ENCODE results near the gene RPS6KA2.
A peak's percentile ranks its signal among the peaks of the same experiment; 100 is the strongest.

RPS6KA2 gene

GRCh38 chr6:166587631-166588413 lies 39.2 kb downstream of the RPS6KA2 start:
- Histone ChIP-seq H3K27ac (replicated peaks) (no peak overlapping the region), H3K27me3 (ENCODE audit: insufficient read depth, poor library complexity, severe bottlenecking) (no peaks in the 10 kb centered on the region), H3K4me3 (replicated peaks; ENCODE audit: insufficient read depth, low read length) (no peak overlapping the region)
- DNase-seq (ENCODE audit: low read depth in 1 of 2, low spot score in 1 of 2): peak in 1 of 2 experiments; percentile 47
- TF ChIP-seq SPI1 (IDR thresholded peaks at IDR 0.05; ENCODE audit: borderline replicate concordance, low read depth): peak; percentile 80
- peak; percentile 95 for TF ChIP-seq REST (IDR thresholded peaks at IDR 0.05; ENCODE audit: insufficient replicate concordance, low read depth)
- no peak for TF ChIP-seq GABPA (IDR thresholded peaks at IDR 0.05; ENCODE audit: low read depth)

- no peaks in the 10 kb centered on the region for H3K27me3 ChIP-seq (ENCODE audit: insufficient read depth, poor library complexity, severe bottlenecking)
- no peak within 1 kb of the TSS for H3K4me3 ChIP-seq (replicated peaks; ENCODE audit: insufficient read depth, low read length)
- TF ChIP-seq POLR2AphosphoS5 (IDR thresholded peaks at IDR 0.05; ENCODE audit: low read depth) (no peak), REST (IDR thresholded peaks at IDR 0.05; ENCODE audit: insufficient replicate concordance, low read depth) (no peak), GABPA (IDR thresholded peaks at IDR 0.05; ENCODE audit: low read depth) (no peak), SPI1 (IDR thresholded peaks at IDR 0.05; ENCODE audit: borderline replicate concordance, low read depth) (no peak)
- TF ChIP-seq, protein P1, sequence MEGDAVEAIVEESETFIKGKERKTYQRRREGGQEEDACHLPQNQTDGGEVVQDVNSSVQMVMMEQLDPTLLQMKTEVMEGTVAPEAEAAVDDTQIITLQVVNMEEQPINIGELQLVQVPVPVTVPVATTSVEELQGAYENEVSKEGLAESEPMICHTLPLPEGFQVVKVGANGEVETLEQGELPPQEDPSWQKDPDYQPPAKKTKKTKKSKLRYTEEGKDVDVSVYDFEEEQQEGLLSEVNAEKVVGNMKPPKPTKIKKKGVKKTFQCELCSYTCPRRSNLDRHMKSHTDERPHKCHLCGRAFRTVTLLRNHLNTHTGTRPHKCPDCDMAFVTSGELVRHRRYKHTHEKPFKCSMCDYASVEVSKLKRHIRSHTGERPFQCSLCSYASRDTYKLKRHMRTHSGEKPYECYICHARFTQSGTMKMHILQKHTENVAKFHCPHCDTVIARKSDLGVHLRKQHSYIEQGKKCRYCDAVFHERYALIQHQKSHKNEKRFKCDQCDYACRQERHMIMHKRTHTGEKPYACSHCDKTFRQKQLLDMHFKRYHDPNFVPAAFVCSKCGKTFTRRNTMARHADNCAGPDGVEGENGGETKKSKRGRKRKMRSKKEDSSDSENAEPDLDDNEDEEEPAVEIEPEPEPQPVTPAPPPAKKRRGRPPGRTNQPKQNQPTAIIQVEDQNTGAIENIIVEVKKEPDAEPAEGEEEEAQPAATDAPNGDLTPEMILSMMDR (IDR thresholded peaks at IDR 0.05; ENCODE audit: insufficient read depth, low read length): no peak
- H3K27ac ChIP-seq (replicated peaks): no peak within 1 kb of the TSS
- no peak for DNase-seq (ENCODE audit: low read depth in 1 of 2, low spot score in 1 of 2)
Observed at GRCh38 chr6:166586424-166587156, 40.5 kb downstream of the RPS6KA2 start, which contains the start of gene RAMACL. RAMACL (minus strand) TSS chr6:166586678; CDS start chr6:166586477, 201 bp downstream.

DNA sequence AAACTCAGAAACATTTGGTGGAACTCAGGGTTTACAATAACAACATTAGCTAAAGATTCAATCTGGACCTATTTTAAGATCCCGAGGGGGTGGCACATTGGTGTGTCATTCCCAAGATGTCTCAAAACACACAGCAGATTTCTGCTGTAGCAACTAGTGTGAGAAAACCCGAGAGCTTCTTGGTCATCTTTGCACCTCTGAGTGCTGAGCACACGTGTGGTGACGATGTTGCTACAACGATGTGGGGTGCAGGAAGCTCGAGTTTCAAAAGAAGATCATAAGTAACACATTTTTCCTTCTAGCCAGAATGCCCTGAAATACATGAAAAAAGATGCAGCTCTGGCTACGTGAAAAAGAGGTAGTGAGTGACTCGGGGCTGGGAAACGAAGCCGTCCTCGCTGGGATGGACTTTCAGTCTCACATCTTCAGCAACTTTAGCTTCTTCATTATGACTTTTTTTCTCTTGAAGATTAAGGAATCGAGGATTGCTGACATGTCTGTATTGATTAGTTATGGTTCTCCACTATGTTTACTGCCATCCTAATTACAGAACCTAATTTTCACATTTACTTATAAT lies 42.1 kb downstream of the RPS6KA2 start:
- no peaks in the 10 kb centered on the region for H3K27me3 ChIP-seq (ENCODE audit: insufficient read depth, poor library complexity, severe bottlenecking)
- no peak overlapping the region for H3K27ac ChIP-seq (replicated peaks)
- DNase-seq (ENCODE audit: low read depth in 1 of 2, low spot score in 1 of 2): no peak
- TF ChIP-seq REST (IDR thresholded peaks at IDR 0.05; ENCODE audit: insufficient replicate concordance, low read depth) (no peak), GABPA (IDR thresholded peaks at IDR 0.05; ENCODE audit: low read depth) (no peak), SPI1 (IDR thresholded peaks at IDR 0.05; ENCODE audit: borderline replicate concordance, low read depth) (no peak), POLR2AphosphoS5 (IDR thresholded peaks at IDR 0.05; ENCODE audit: low read depth) (no peak)
- TF ChIP-seq, protein P1 (IDR thresholded peaks at IDR 0.05; ENCODE audit: insufficient read depth, low read length): no peak
- H3K4me3 ChIP-seq (replicated peaks; ENCODE audit: insufficient read depth, low read length): no peak overlapping the region

Data from HL-60 (cell line).